ENCODE data around the gene VPS13C. TPM values are rescaled to one million over a fixed set of nuclear protein-coding genes. Genes with fewer than 3 reads are reported as not detected.

Gene VPS13C
- total RNA-seq, 1 donor from 2014 or later, result 51.6 TPM

- no peaks in the 10 kb centered on the region for H3K36me3 ChIP-seq
- DNase-seq (ENCODE audit: low spot score), result no peak
- H3F3A ChIP-seq (ENCODE audit: low read depth), result no peaks in the 10 kb centered on the region
- no peak overlapping the region for H3K27ac ChIP-seq
- H3K4me3 ChIP-seq, result no peak overlapping the region
- H3K4me3 Mint-ChIP-seq, result no peak overlapping the region
- H3K27me3 Mint-ChIP-seq (ENCODE audit: insufficient read depth, low read depth), result no peaks in the 10 kb centered on the region
- H3K4me1 ChIP-seq, result no peaks in the 10 kb centered on the region
- no peaks in the 10 kb centered on the region for H3K4me1 Mint-ChIP-seq
- no peaks in the 10 kb centered on the region for H3K27me3 ChIP-seq
- no peak overlapping the region for H2AFZ ChIP-seq (replicated peaks)
- H3K9ac ChIP-seq, result no peak overlapping the region
- H3K9me3 ChIP-seq (ENCODE audit: low read depth), result no peaks in the 10 kb centered on the region
- H3K79me2 ChIP-seq (ENCODE audit: low read depth), result no peaks in the 10 kb centered on the region
- no peaks in the 10 kb centered on the region for H4K20me1 ChIP-seq (ENCODE audit: low read depth)
- H3K27ac Mint-ChIP-seq, result no peak overlapping the region
- no peak for TF ChIP-seq CTCF (IDR thresholded peaks at IDR 0.05)
- no peak for TF ChIP-seq EZH2phosphoT487 (IDR thresholded peaks at IDR 0.05)
- no peak for TF ChIP-seq EZH2 (IDR thresholded peaks at IDR 0.05)
- no peaks in the 10 kb centered on the region for H3K9me3 Mint-ChIP-seq
- H3K36me3 Mint-ChIP-seq, result no peaks in the 10 kb centered on the region
- no peak overlapping the region for H3K4me2 ChIP-seq
Measured at GRCh38 chr15:61822511-61822910, 237.7 kb downstream of the VPS13C start.

GRCh38 chr15:61820951-61821350, 239.3 kb downstream of the VPS13C start:
- Histone ChIP-seq H3F3A (ENCODE audit: low read depth) (no peaks in the 10 kb centered on the region), H3K79me2 (ENCODE audit: low read depth) (no peaks in the 10 kb centered on the region), H3K27me3 (no peaks in the 10 kb centered on the region), H3K36me3 (no peaks in the 10 kb centered on the region), H3K9ac (no peak overlapping the region), H3K4me1 (no peaks in the 10 kb centered on the region), H3K4me3 (no peak overlapping the region), H3K9me3 (ENCODE audit: low read depth) (no peaks in the 10 kb centered on the region), H4K20me1 (ENCODE audit: low read depth) (no peaks in the 10 kb centered on the region), H3K4me2 (no peak overlapping the region), H2AFZ (replicated peaks) (no peak overlapping the region), H3K27ac (no peak overlapping the region)
- H3K4me3 Mint-ChIP-seq, result no peak overlapping the region
- H3K4me1 Mint-ChIP-seq, result no peaks in the 10 kb centered on the region
- no peaks in the 10 kb centered on the region for H3K27me3 Mint-ChIP-seq (ENCODE audit: insufficient read depth, low read depth)
- no peak for TF ChIP-seq CTCF (IDR thresholded peaks at IDR 0.05)
- TF ChIP-seq EZH2 (IDR thresholded peaks at IDR 0.05), result no peak
- TF ChIP-seq EZH2phosphoT487 (IDR thresholded peaks at IDR 0.05), result no peak
- no peak for DNase-seq (ENCODE audit: low spot score)
- H3K9me3 Mint-ChIP-seq, result no peaks in the 10 kb centered on the region
- H3K27ac Mint-ChIP-seq, result no peak overlapping the region
- H3K36me3 Mint-ChIP-seq, result no peaks in the 10 kb centered on the region

GRCh38 chr15:61820212-61820611, 240.0 kb downstream of the VPS13C start:
- Histone ChIP-seq H3K79me2 (ENCODE audit: low read depth) (no peaks in the 10 kb centered on the region), H3K4me3 (no peak overlapping the region), H3K9ac (no peak overlapping the region), H3K36me3 (no peaks in the 10 kb centered on the region), H3K27me3 (no peaks in the 10 kb centered on the region), H3K27ac (no peak overlapping the region), H2AFZ (replicated peaks) (no peak overlapping the region), H3K4me1 (no peaks in the 10 kb centered on the region), H3K9me3 (ENCODE audit: low read depth) (no peaks in the 10 kb centered on the region), H4K20me1 (ENCODE audit: low read depth) (no peaks in the 10 kb centered on the region), H3K4me2 (no peak overlapping the region), H3F3A (ENCODE audit: low read depth) (no peaks in the 10 kb centered on the region)
- no peaks in the 10 kb centered on the region for H3K4me1 Mint-ChIP-seq
- no peaks in the 10 kb centered on the region for H3K9me3 Mint-ChIP-seq
- no peaks in the 10 kb centered on the region for H3K36me3 Mint-ChIP-seq
- no peak overlapping the region for H3K4me3 Mint-ChIP-seq
- TF ChIP-seq EZH2phosphoT487 (IDR thresholded peaks at IDR 0.05) (no peak), CTCF (IDR thresholded peaks at IDR 0.05) (no peak), EZH2 (IDR thresholded peaks at IDR 0.05) (no peak)
- no peak overlapping the region for H3K27ac Mint-ChIP-seq
- no peak for DNase-seq (ENCODE audit: low spot score)
- H3K27me3 Mint-ChIP-seq (ENCODE audit: insufficient read depth, low read depth), result no peaks in the 10 kb centered on the region

Measured in neural progenitor cell (in vitro differentiated cells).